ENCODE results near the gene ENTREP3.
A peak's percentile ranks its signal among the peaks of the same experiment; 100 is the strongest.

ENTREP3 gene

GRCh38 chr1:155255243-155256007, at the start of gene ENTREP3:
ENTREP3 (minus strand) TSS chr1:155255483; CDS start chr1:155254877, 606 bp downstream.
- no peaks in the 10 kb centered on the region for H3K27me3 ChIP-seq (replicated peaks; ENCODE audit: control insufficient read depth, insufficient read depth, low read length)
- peaks cover 35% of the 10 kb centered on the region for H3K4me1 ChIP-seq (ENCODE audit: control insufficient read depth, insufficient read depth, low read length)
- DNase-seq (ENCODE audit: low read depth): peak; percentile 92

GRCh38 chr1:155304558-155305063, 49.3 kb upstream of the ENTREP3 start:
- Histone ChIP-seq H3K4me1 (ENCODE audit: control insufficient read depth, insufficient read depth, low read length) (peaks cover 7% of the 10 kb centered on the region), H3K4me3 (ENCODE audit: low read length) (no peak overlapping the region)

More at GRCh38 chr1:155255243-155256007, at the start of gene ENTREP3:
- Histone ChIP-seq H3K9ac (ENCODE audit: low read length) (peak within 1 kb of the TSS; percentile 92), H3K36me3 (ENCODE audit: control insufficient read depth, insufficient read depth, low read length, severe bottlenecking) (peaks cover 24% of the 10 kb centered on the region), H3K4me3 (ENCODE audit: low read length) (peak within 1 kb of the TSS; percentile 88), H3K9me3 (ENCODE audit: control insufficient read depth, low read length) (no peaks in the 10 kb centered on the region)

GRCh38 chr1:155301342-155301841, 46.1 kb upstream of the ENTREP3 start, which contains the start of gene PKLR:
PKLR (minus strand) TSS chr1:155301438; CDS start chr1:155301395, 43 bp downstream.
- no peaks in the 10 kb centered on the region for H3K36me3 ChIP-seq (ENCODE audit: control insufficient read depth, insufficient read depth, low read length, severe bottlenecking)
- H3K27me3 ChIP-seq (replicated peaks; ENCODE audit: control insufficient read depth, insufficient read depth, low read length): peaks cover 10% of the 10 kb centered on the region
- no peak within 1 kb of the TSS for H3K4me3 ChIP-seq (ENCODE audit: low read length)
- H3K9me3 ChIP-seq (ENCODE audit: control insufficient read depth, low read length): no peaks in the 10 kb centered on the region
- H3K9ac ChIP-seq (ENCODE audit: low read length): no peak within 1 kb of the TSS
- no peaks in the 10 kb centered on the region for H3K4me1 ChIP-seq (ENCODE audit: control insufficient read depth, insufficient read depth, low read length)
- DNase-seq (ENCODE audit: low read depth): no peak

More at GRCh38 chr1:155304558-155305063, 49.3 kb upstream of the ENTREP3 start:
- peaks cover 2% of the 10 kb centered on the region for H3K27me3 ChIP-seq (replicated peaks; ENCODE audit: control insufficient read depth, insufficient read depth, low read length)
- no peaks in the 10 kb centered on the region for H3K9me3 ChIP-seq (ENCODE audit: control insufficient read depth, low read length)
- H3K9ac ChIP-seq (ENCODE audit: low read length): no peak overlapping the region
- no peaks in the 10 kb centered on the region for H3K36me3 ChIP-seq (ENCODE audit: control insufficient read depth, insufficient read depth, low read length, severe bottlenecking)
- DNase-seq (ENCODE audit: low read depth): no peak

- DNase-seq (ENCODE audit: low read depth): no peak
- no peaks in the 10 kb centered on the region for H3K36me3 ChIP-seq (ENCODE audit: control insufficient read depth, insufficient read depth, low read length, severe bottlenecking)
Observed at GRCh38 chr1:155300553-155301329, 45.5 kb upstream of the ENTREP3 start.

GRCh38 chr1:155300024-155300423, 44.7 kb upstream of the ENTREP3 start:
- Histone ChIP-seq H3K4me3 (ENCODE audit: low read length) (no peak overlapping the region), H3K27me3 (replicated peaks; ENCODE audit: control insufficient read depth, insufficient read depth, low read length) (peaks cover 23% of the 10 kb centered on the region), H3K9ac (ENCODE audit: low read length) (no peak overlapping the region), H3K4me1 (ENCODE audit: control insufficient read depth, insufficient read depth, low read length) (no peaks in the 10 kb centered on the region), H3K9me3 (ENCODE audit: control insufficient read depth, low read length) (no peaks in the 10 kb centered on the region), H3K36me3 (ENCODE audit: control insufficient read depth, insufficient read depth, low read length, severe bottlenecking) (no peaks in the 10 kb centered on the region)
- DNase-seq (ENCODE audit: low read depth): no peak

More at GRCh38 chr1:155300553-155301329, 45.5 kb upstream of the ENTREP3 start:
- Histone ChIP-seq H3K9me3 (ENCODE audit: control insufficient read depth, low read length) (no peaks in the 10 kb centered on the region), H3K4me1 (ENCODE audit: control insufficient read depth, insufficient read depth, low read length) (no peaks in the 10 kb centered on the region), H3K9ac (ENCODE audit: low read length) (no peak overlapping the region), H3K27me3 (replicated peaks; ENCODE audit: control insufficient read depth, insufficient read depth, low read length) (peaks cover 16% of the 10 kb centered on the region), H3K4me3 (ENCODE audit: low read length) (no peak overlapping the region)

- H3K27me3 ChIP-seq (replicated peaks; ENCODE audit: control insufficient read depth, insufficient read depth, low read length): peaks cover 45% of the 10 kb centered on the region
- no peaks in the 10 kb centered on the region for H3K4me1 ChIP-seq (ENCODE audit: control insufficient read depth, insufficient read depth, low read length)
Observed at GRCh38 chr1:155297384-155297783, 42.1 kb upstream of the ENTREP3 start.

GRCh38 chr1:155296661-155297060, 41.4 kb upstream of the ENTREP3 start:
- no peak for DNase-seq (ENCODE audit: low read depth)
- H3K9me3 ChIP-seq (ENCODE audit: control insufficient read depth, low read length): no peaks in the 10 kb centered on the region
- H3K36me3 ChIP-seq (ENCODE audit: control insufficient read depth, insufficient read depth, low read length, severe bottlenecking): no peaks in the 10 kb centered on the region
- H3K4me1 ChIP-seq (ENCODE audit: control insufficient read depth, insufficient read depth, low read length): no peaks in the 10 kb centered on the region
- no peak overlapping the region for H3K4me3 ChIP-seq (ENCODE audit: low read length)
- peaks cover 49% of the 10 kb centered on the region for H3K27me3 ChIP-seq (replicated peaks; ENCODE audit: control insufficient read depth, insufficient read depth, low read length)
- no peak overlapping the region for H3K9ac ChIP-seq (ENCODE audit: low read length)

More at GRCh38 chr1:155297384-155297783, 42.1 kb upstream of the ENTREP3 start:
- H3K36me3 ChIP-seq (ENCODE audit: control insufficient read depth, insufficient read depth, low read length, severe bottlenecking): no peaks in the 10 kb centered on the region
- DNase-seq (ENCODE audit: low read depth): no peak
- no peak overlapping the region for H3K9ac ChIP-seq (ENCODE audit: low read length)
- H3K4me3 ChIP-seq (ENCODE audit: low read length): no peak overlapping the region
- no peaks in the 10 kb centered on the region for H3K9me3 ChIP-seq (ENCODE audit: control insufficient read depth, low read length)

- Histone ChIP-seq H3K9ac (ENCODE audit: low read length) (no peak overlapping the region), H3K27me3 (replicated peaks; ENCODE audit: control insufficient read depth, insufficient read depth, low read length) (peaks cover 49% of the 10 kb centered on the region), H3K36me3 (ENCODE audit: control insufficient read depth, insufficient read depth, low read length, severe bottlenecking) (no peaks in the 10 kb centered on the region), H3K4me3 (ENCODE audit: low read length) (no peak overlapping the region), H3K4me1 (ENCODE audit: control insufficient read depth, insufficient read depth, low read length) (no peaks in the 10 kb centered on the region), H3K9me3 (ENCODE audit: control insufficient read depth, low read length) (no peaks in the 10 kb centered on the region)
- DNase-seq (ENCODE audit: low read depth): no peak
Observed at GRCh38 chr1:155295942-155296267, 40.6 kb upstream of the ENTREP3 start.

- Histone ChIP-seq H3K4me1 (ENCODE audit: control insufficient read depth, insufficient read depth, low read length) (no peaks in the 10 kb centered on the region), H3K9me3 (ENCODE audit: control insufficient read depth, low read length) (no peaks in the 10 kb centered on the region), H3K36me3 (ENCODE audit: control insufficient read depth, insufficient read depth, low read length, severe bottlenecking) (no peaks in the 10 kb centered on the region), H3K27me3 (replicated peaks; ENCODE audit: control insufficient read depth, insufficient read depth, low read length) (peaks cover 51% of the 10 kb centered on the region), H3K9ac (ENCODE audit: low read length) (no peak overlapping the region), H3K4me3 (ENCODE audit: low read length) (no peak overlapping the region)
- DNase-seq (ENCODE audit: low read depth): no peak
Observed at GRCh38 chr1:155295183-155295941, 40.1 kb upstream of the ENTREP3 start.

- Histone ChIP-seq H3K4me1 (ENCODE audit: control insufficient read depth, insufficient read depth, low read length) (no peaks in the 10 kb centered on the region), H3K9ac (ENCODE audit: low read length) (no peak overlapping the region), H3K36me3 (ENCODE audit: control insufficient read depth, insufficient read depth, low read length, severe bottlenecking) (no peaks in the 10 kb centered on the region), H3K4me3 (ENCODE audit: low read length) (no peak overlapping the region), H3K9me3 (ENCODE audit: control insufficient read depth, low read length) (no peaks in the 10 kb centered on the region), H3K27me3 (replicated peaks; ENCODE audit: control insufficient read depth, insufficient read depth, low read length) (peaks cover 54% of the 10 kb centered on the region)
- no peak for DNase-seq (ENCODE audit: low read depth)
Observed at GRCh38 chr1:155294520-155295182, 39.4 kb upstream of the ENTREP3 start.

All from adipocyte (in vitro differentiated cells).